Measurements from ENCODE around the gene INPP4B.

INPP4B gene

DNA sequence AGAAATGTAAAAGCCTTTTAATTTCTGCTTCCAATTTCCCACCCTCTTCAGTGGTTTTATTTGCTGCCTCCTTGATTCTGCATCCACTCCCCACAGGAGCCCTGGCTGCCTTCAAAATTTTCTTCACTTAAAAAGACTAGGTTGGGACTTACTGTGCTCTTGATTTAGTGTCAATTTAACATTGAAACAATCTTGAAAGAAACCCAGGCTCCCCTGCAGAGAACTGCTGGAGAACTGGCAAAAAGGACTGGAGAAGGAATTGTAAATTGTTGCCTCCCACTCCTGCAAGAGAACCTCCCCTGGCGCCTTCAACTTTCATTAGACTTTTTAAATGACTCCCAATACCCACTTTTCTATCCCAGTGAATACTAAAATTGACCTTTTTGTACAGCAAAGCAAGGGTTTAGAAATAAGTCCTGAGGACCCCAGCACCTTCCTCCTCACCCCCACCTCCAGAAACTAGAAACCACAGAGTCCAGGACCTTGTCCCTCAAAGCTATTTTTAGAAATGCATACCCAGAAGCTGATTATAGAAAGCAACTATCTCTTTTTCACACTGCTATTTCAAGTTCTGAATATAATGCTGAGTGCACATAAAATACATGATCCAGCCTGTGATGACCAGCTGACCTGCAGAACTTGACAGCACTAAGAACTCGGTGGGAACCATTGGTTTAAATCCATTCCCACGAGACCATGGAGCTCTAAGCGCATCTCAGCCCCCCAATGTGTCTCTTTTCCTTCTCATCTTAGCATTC lies 155.5 kb downstream of the INPP4B start:
- Histone ChIP-seq H3K27ac (no peak overlapping the region), H3K27me3 (ENCODE audit: control insufficient read depth, insufficient read depth, low read length) (no peaks in the 10 kb centered on the region), H3K4me3 (ENCODE audit: low read depth, low read length) (no peak overlapping the region)

DNA sequence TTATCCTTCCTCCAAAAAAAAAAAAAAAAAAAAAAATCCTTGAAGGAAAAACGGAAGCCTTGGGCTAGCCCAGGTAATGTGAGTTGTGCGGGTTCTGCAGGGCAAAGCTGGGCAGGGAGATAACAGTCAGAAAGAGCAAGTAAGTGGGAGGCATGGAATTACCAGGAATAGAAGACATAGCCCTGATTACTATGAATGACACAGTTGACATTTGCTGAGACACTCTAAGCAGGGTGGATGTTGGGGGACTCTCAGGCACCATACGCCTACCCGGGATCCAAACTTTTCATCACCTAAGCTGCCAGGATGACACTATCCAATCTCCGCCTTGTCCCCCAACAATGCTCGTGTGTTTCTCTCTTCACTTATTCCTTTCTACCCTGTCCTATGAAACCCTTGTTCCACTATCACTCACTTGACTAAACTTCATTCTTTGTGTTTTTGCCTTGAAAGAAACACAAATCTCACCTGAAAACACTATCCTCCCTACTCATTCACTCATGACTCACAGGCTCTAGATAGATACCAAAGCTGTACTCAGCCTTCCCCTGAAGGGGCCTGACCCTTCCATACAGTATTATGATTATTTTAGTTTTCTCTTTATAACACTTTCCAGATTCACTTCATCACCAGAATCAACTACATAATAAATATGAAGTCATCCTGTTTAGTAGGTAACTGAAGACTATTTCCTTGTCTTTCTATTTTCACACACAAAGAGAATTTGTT lies 158.4 kb downstream of the INPP4B start:
- Histone ChIP-seq H3K4me3 (ENCODE audit: low read depth, low read length) (no peak overlapping the region), H3K27ac (no peak overlapping the region), H3K27me3 (ENCODE audit: control insufficient read depth, insufficient read depth, low read length) (no peaks in the 10 kb centered on the region), H3K79me2 (no peaks in the 10 kb centered on the region), H3K9me3 (ENCODE audit: control insufficient read depth, low read length) (no peaks in the 10 kb centered on the region), H3K4me2 (ENCODE audit: low read length) (no peak overlapping the region), H2AFZ (no peak overlapping the region), H3K4me1 (no peaks in the 10 kb centered on the region), H3K36me3 (ENCODE audit: control insufficient read depth, insufficient read depth, low read length) (no peaks in the 10 kb centered on the region), H3K9ac (no peak overlapping the region)
- TF ChIP-seq, protein P1, sequence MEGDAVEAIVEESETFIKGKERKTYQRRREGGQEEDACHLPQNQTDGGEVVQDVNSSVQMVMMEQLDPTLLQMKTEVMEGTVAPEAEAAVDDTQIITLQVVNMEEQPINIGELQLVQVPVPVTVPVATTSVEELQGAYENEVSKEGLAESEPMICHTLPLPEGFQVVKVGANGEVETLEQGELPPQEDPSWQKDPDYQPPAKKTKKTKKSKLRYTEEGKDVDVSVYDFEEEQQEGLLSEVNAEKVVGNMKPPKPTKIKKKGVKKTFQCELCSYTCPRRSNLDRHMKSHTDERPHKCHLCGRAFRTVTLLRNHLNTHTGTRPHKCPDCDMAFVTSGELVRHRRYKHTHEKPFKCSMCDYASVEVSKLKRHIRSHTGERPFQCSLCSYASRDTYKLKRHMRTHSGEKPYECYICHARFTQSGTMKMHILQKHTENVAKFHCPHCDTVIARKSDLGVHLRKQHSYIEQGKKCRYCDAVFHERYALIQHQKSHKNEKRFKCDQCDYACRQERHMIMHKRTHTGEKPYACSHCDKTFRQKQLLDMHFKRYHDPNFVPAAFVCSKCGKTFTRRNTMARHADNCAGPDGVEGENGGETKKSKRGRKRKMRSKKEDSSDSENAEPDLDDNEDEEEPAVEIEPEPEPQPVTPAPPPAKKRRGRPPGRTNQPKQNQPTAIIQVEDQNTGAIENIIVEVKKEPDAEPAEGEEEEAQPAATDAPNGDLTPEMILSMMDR (IDR thresholded peaks at IDR 0.05) = no peak

More for the DNA sequence above, 155.5 kb downstream of the INPP4B start:
- TF ChIP-seq, protein P1 (IDR thresholded peaks at IDR 0.05) = no peak
- Histone ChIP-seq H2AFZ (no peak overlapping the region), H3K4me2 (ENCODE audit: low read length) (no peak overlapping the region), H3K36me3 (ENCODE audit: control insufficient read depth, insufficient read depth, low read length) (no peaks in the 10 kb centered on the region), H3K9ac (no peak overlapping the region), H3K9me3 (ENCODE audit: control insufficient read depth, low read length) (no peaks in the 10 kb centered on the region), H3K79me2 (no peaks in the 10 kb centered on the region), H3K4me1 (no peaks in the 10 kb centered on the region)

GRCh38 chr4:142686081-142686480 lies 160.0 kb downstream of the INPP4B start:
- TF ChIP-seq, protein P1 (IDR thresholded peaks at IDR 0.05) = no peak
- H3K27me3 ChIP-seq (ENCODE audit: control insufficient read depth, insufficient read depth, low read length) = no peaks in the 10 kb centered on the region

DNA sequence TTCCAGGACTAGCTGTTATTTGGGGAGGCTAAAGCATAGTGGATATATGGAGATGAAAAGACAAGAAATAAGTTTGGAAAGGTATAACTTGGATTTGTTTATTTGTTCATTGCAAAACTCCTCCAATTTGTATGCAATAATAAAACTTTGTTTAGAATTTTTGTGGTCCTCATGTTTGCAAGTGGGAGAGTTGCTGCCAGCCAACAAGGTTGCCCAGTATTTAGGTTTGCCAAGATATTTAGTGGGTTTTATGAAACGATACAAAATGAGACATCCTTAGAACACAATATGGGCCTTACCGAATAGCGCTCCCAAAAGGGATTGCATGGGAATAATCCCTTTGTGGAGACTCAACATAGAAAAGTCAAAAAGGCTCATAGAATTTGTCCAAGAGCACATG lies 162.1 kb downstream of the INPP4B start:
- no peaks in the 10 kb centered on the region for H3K27me3 ChIP-seq (ENCODE audit: control insufficient read depth, insufficient read depth, low read length)
- H3K4me2 ChIP-seq (ENCODE audit: low read length) = no peak overlapping the region
- no peak overlapping the region for H3K4me3 ChIP-seq (ENCODE audit: low read depth, low read length)
- no peaks in the 10 kb centered on the region for H3K4me1 ChIP-seq
- TF ChIP-seq, protein P1 (IDR thresholded peaks at IDR 0.05) = no peak
- H3K9ac ChIP-seq = no peak overlapping the region
- H3K79me2 ChIP-seq = no peaks in the 10 kb centered on the region
- H3K9me3 ChIP-seq (ENCODE audit: control insufficient read depth, low read length) = no peaks in the 10 kb centered on the region
- no peak overlapping the region for H3K27ac ChIP-seq
- H2AFZ ChIP-seq = no peak overlapping the region
- H3K36me3 ChIP-seq (ENCODE audit: control insufficient read depth, insufficient read depth, low read length) = no peaks in the 10 kb centered on the region

More at GRCh38 chr4:142686081-142686480, 160.0 kb downstream of the INPP4B start:
- no peak overlapping the region for H3K9ac ChIP-seq
- no peak overlapping the region for H3K27ac ChIP-seq
- H3K36me3 ChIP-seq (ENCODE audit: control insufficient read depth, insufficient read depth, low read length) = no peaks in the 10 kb centered on the region
- H3K4me1 ChIP-seq = no peaks in the 10 kb centered on the region
- no peak overlapping the region for H3K4me2 ChIP-seq (ENCODE audit: low read length)
- no peak overlapping the region for H3K4me3 ChIP-seq (ENCODE audit: low read depth, low read length)
- H3K9me3 ChIP-seq (ENCODE audit: control insufficient read depth, low read length) = no peaks in the 10 kb centered on the region
- no peaks in the 10 kb centered on the region for H3K79me2 ChIP-seq
- no peak overlapping the region for H2AFZ ChIP-seq

Data from parathyroid adenoma (tissue), 2 donors.